Endometrial microvascular endothelial cells (primary cell): ENCODE measurements around the gene MARCHF10. TPM values are rescaled to one million over a fixed set of nuclear protein-coding genes. Genes with fewer than 3 reads are reported as not detected.

ENCODE experiments used
- in situ Hi-C: cut with HindIII; loops from 2 replicates; pipeline ENCODE4 v1.10.0; 2017; ENCODE audit warnings: low sequenced_read_pairs, low pct_unique_long_range_greater_than_20kb; ENCODE audit errors: inconsistent ontology term
- total RNA-seq: library from RNA; depleted of rRNA; stranded (reverse); fragments of >200 nt; gene quantifications from one replicate; pipeline ENCODE4 v1.2.3, GENCODE V29; 2015; ENCODE audit errors: inconsistent ontology term

Gene MARCHF10
- total RNA-seq, 1 donor from 2014 or later: not detected

GRCh38 chr17:62674363-62674739, 133.8 kb downstream of the MARCHF10 start:
- in situ Hi-C loops: no loop called here

- in situ Hi-C loops: no loop called here
These were observed 134.3 kb downstream of the MARCHF10 start for GRCh38 chr17:62673614-62674362.

GRCh38 chr17:62672957-62673356, 135.2 kb downstream of the MARCHF10 start:
- in situ Hi-C loops: no loop called here

GRCh38 chr17:62671553-62671952, 136.6 kb downstream of the MARCHF10 start:
- in situ Hi-C loops: no loop called here

GRCh38 chr17:62670202-62670821, 137.8 kb downstream of the MARCHF10 start:
- in situ Hi-C loops: no loop called here

GRCh38 chr17:62668091-62668804, 139.9 kb downstream of the MARCHF10 start:
- in situ Hi-C loops: no loop called here

- in situ Hi-C loops: no loop called here
These were observed 141.1 kb downstream of the MARCHF10 start for GRCh38 chr17:62666801-62667591.

- in situ Hi-C loops: no loop called here
These were observed 141.9 kb downstream of the MARCHF10 start for GRCh38 chr17:62666061-62666800.

- in situ Hi-C loops: no loop called here
These were observed 142.5 kb downstream of the MARCHF10 start for GRCh38 chr17:62665599-62665998.

- in situ Hi-C loops: no loop called here
These were observed 143.6 kb downstream of the MARCHF10 start for GRCh38 chr17:62664336-62665120.

GRCh38 chr17:62663304-62663703, 144.8 kb downstream of the MARCHF10 start:
- in situ Hi-C loops: no loop called here

- in situ Hi-C loops: no loop called here
These were observed 145.3 kb downstream of the MARCHF10 start for GRCh38 chr17:62662855-62663254.

GRCh38 chr17:62661337-62661736, 146.8 kb downstream of the MARCHF10 start:
- in situ Hi-C loops: no loop called here

- in situ Hi-C loops: no loop called here
These were observed 147.4 kb downstream of the MARCHF10 start for GRCh38 chr17:62660629-62661118.

- in situ Hi-C loops: no loop called here
These were observed 149.8 kb downstream of the MARCHF10 start for GRCh38 chr17:62658136-62658920.

- in situ Hi-C loops: no loop called here
These were observed 150.4 kb downstream of the MARCHF10 start for GRCh38 chr17:62657690-62658089.

GRCh38 chr17:62657145-62657665, 150.9 kb downstream of the MARCHF10 start:
- in situ Hi-C loops: no loop called here
